HG02884 (cell line): ENCODE data around the gene JPH3.

Experiments used
- ATAC-seq: cut with Tn5 transposase; IDR thresholded peaks from one replicate; pipeline ENCODE4 v1.9.1; 2021; ENCODE audit warnings: mild to moderate bottlenecking, moderate library complexity; ENCODE audit not compliant: unreplicated experiment

JPH3 gene

DNA sequence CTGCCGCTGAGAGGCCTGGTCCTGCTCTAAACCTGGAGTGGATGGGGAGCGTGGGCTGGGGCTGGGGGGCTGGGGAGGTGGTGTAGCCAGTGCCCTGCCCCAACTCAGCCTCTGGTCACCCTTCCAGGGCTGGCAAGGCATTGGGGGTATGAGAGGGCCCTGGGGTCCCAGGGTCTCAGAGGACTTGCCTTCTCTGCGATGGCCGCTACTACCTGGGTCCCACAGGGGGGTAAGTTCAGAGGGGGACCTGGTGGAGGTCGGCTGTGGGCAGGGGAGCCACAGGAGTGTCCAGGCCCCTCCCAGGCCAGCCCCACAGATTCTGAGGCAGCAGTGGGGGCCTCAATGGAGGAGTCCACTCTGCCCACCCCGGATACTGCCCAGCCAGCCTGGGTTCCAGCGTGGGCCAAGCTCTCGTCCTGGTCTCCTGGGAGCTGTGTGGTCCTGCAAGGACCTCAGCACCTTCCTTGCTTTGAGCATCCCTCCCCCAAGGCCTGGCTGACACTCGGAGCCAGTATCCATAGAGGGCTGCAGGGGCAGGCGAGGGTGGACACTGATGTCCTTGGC, 20.5 kb downstream of the JPH3 start:
- ATAC-seq: no peak

DNA sequence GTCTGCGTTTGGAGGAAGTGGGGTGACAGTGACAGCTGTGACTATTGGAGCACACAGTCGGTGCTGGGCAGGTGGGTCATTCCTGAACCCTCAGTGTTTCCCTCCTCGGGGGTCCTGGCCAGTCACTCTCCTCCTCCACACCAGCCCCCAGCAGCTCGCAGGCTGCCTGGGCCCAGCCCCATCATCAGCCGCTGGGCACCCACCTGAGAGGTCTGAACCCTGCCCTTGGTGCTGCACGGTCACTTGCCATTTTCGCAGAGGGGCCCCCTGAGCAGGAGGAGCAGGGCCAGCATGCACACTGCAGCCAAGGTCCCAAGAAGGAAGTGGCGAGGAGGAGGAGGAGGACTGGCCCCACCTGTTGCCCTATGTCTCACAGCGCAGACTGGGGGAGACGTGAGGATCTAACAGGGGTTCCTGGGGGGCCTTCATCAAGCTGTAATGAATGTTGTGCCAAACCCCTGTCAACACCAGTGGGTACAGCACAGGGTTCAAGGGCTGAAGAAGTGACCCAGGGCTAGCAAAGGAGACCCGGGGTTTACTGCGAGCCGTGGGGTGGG, 23.0 kb downstream of the JPH3 start:
- ATAC-seq: no peak

GRCh38 chr16:87626401-87626800, 24.1 kb downstream of the JPH3 start:
- ATAC-seq: no peak

DNA sequence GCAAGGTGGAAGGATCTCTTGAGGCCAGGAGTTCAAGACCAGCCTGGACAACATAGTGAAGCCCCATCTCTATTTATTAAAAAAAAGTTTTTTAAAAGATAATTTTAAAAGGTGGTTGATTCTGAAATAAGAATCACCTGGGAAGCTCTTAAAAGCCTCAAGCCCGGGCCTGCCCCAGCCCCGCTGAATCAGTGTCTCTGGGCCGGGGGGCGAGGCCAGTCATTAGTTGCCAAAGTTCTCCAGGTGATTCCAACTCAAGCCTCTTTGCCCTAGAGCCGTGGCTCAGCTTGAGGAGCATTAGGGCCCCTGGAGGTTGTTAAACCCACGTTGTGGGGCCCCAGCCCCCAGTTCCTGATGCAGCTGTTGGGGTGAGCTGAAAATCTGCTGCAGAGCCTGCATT, 24.6 kb downstream of the JPH3 start:
- no peak for ATAC-seq

- ATAC-seq: no peak
Measured at GRCh38 chr16:87627542-87628245, 25.4 kb downstream of the JPH3 start.

DNA sequence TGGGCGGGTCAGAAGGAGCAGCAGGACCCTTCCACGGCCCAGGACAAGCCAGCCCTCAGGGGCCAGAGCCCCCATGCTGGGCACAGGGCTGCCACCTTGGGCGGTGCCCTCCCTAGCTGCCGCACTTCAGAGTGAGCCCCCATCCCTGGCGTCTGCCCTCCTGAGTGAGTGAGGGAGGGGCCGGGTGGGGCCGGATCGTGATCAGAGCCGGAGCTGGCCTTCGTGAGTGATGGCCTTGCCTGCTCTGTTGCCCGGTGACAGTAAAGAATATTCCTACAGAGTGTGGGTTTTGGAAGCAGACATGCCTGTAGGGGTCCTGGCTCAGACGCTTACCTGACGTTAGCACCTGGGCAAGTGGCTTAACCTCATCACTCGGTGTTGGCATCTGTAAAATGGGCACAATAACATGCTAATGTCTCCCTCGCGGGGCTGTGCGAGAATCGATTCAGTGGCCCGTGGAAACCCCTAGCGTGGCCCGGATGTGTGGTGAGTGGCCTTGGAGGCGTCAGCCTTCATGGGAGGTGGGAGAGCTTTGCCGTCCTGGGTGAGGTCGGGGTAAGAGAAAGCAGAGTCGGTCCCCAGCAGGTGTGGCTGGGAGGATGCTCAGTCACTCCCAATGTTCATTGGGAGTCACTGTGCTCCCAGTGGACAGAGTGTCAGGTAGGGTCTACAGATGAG, 26.1 kb downstream of the JPH3 start:
- no peak for ATAC-seq

DNA sequence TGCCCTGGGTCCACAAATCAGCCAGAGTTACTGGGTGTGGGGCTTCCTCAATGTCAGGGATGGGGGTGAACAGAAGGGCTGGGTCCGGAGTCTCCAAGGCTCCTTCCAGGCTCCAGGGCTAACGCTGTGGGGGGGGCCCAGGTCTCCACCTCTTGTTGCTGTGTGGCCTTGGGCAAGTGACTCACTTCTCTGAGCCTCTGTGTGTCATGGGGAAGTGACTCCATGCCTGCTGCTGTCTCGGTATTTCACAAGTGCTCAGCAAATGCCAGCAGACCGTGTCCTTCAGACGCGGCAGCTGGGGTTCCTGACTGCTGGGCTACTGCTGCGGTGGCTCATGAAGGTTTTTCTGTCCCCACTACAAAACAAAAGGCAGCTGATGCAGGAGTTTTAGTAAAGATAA, 26.6 kb downstream of the JPH3 start:
- no peak for ATAC-seq

- no peak for ATAC-seq
Measured at GRCh38 chr16:87631067-87631466, 28.8 kb downstream of the JPH3 start.

- no peak for ATAC-seq
Measured at GRCh38 chr16:87634411-87634810, 32.1 kb downstream of the JPH3 start.

- no peak for ATAC-seq
Measured at GRCh38 chr16:87635541-87636049, 33.3 kb downstream of the JPH3 start.

GRCh38 chr16:87636050-87636684, 33.9 kb downstream of the JPH3 start:
- ATAC-seq: no peak

DNA sequence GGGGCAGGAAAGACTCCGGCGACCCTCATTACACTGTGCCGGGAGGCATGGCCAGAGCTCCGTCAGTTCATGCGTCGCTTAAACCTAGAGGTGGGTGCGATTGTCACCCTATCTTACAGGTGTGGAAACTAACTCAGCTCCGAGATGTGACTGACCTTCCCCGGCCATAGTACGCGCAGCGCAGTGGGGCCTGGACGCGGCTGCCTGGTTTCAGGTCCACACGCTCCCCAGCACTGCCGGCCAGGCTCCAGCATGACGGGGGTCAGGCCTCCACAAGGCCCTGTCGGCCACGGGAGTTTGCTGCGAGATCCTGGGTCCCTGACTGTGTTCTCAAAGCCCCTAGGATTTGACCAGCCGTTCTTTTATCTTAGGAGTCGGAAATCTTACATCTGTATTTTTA, 34.4 kb downstream of the JPH3 start:
- ATAC-seq: no peak

GRCh38 chr16:87637357-87637756, 35.0 kb downstream of the JPH3 start:
- ATAC-seq: no peak

GRCh38 chr16:87638736-87639135, 36.4 kb downstream of the JPH3 start:
- ATAC-seq: no peak

DNA sequence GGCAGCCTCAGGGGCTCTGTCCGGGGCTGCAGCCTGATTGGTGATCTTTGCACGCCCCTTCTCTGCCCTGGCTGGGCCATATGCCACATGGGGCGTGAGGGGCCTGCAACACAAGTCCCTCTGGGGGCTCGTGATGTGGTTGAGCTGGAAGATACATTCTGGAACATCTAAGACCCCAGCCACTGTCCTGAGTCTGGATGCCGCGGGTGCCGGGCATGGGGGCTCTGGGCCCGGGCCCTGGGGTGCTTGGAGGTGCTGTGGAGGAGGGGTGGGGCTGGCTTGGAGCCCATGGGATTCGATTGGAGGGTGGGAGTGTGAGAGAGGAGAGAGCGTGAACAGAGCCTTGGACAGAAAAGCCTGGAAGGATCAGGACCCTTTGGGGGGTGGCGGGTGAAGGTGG, 39.4 kb downstream of the JPH3 start:
- no peak for ATAC-seq

- no peak for ATAC-seq
Measured at GRCh38 chr16:87642491-87642890, 40.2 kb downstream of the JPH3 start.

- no peak for ATAC-seq
Measured at GRCh38 chr16:87644186-87644585, 41.9 kb downstream of the JPH3 start.

DNA sequence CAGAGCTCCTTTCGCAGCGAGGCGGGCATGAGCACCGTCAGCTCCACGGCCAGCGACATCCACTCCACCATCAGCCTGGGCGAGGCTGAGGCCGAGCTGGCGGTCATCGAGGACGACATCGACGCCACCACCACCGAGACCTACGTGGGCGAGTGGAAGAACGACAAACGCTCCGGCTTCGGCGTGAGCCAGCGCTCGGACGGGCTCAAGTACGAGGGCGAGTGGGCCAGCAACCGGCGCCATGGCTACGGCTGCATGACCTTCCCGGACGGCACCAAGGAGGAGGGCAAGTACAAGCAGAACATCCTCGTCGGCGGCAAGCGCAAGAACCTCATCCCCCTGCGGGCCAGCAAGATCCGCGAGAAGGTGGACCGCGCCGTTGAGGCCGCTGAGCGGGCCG, 42.3 kb downstream of the JPH3 start:
- ATAC-seq: no peak

DNA sequence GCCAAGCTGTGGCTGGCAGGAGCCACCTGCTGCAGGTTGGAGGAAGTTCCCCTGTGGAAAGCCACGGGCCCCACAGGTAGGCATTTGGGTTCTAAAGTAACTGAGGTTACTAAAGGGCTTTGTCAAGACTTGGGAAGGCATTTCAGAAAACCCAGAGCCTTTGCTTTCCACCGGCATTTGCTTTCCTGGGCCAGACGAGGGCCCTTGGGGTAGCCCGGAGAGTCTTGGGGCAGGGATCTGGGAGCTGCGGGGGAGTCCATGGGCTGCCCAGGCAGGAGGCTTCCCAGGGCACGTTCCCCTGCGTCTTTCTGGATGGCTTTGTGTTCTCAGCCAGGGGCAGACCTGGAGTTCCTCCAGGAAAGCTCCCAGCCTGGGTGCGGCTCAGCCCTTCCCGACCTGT, 43.5 kb downstream of the JPH3 start:
- ATAC-seq: no peak

- no peak for ATAC-seq
Measured at GRCh38 chr16:87647431-87648185, 45.3 kb downstream of the JPH3 start.

- no peak for ATAC-seq
Measured at GRCh38 chr16:87648236-87648635, 45.9 kb downstream of the JPH3 start.
